NCI-H460 (cell line): ENCODE data around the gene OR52E6. TPM values are rescaled to one million over a fixed set of nuclear protein-coding genes. Genes with fewer than 3 reads are reported as not detected.

Experiments
- DNase-seq: peaks from one replicate; pipeline ENCODE4 v3.0.0-alpha.2; 2016; ENCODE audit warnings: low read depth; ENCODE audit errors: extremely low read depth
- polyA plus RNA-seq: library from polyadenylated mRNA; depleted of rRNA; stranded (reverse); fragments of >200 nt; gene quantifications from 2 replicates; pipeline ENCODE4 v1.2.3, GENCODE V29; 2014; cell fraction: nucleus; rRNA removed
- total RNA-seq: library from RNA; depleted of rRNA; stranded (reverse); fragments of >200 nt; shearing (Covaris generic); gene quantifications from 2 replicates; pipeline ENCODE4 v1.2.3, GENCODE V29; 2014; rRNA removed

The OR52E6 gene
- total RNA-seq = not detected in 2 replicates
- polyA plus RNA-seq = not detected in 2 replicates

DNA sequence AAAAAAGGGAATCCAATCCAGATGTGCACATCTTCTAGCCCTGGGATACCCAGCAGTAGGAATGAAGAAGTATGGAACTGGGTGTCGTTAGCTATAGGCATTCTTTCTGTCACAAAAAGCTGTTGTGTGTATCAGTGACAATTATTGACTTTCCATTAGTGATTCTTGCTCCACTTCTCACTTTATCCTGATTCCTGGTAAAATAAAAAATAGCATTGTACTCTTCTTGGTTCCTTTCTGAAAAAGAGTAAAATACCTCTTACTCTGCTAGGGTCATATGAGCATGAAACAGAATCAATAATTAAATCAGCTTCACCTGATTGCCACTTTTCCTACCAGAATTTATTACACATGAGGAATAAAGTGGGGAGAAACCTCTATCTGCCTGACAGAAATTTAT lies at the start of gene OR52E6:
OR52E6 (minus strand) TSS at position 101 of the 400 bp plus-strand sequence; CDS start at position 101, 0 bp downstream.
- DNase-seq = no peak

GRCh38 chr11:5891216-5891800 lies 49.6 kb upstream of the OR52E6 start:
- peak; percentile 0 for DNase-seq

GRCh38 chr11:5887661-5888060 lies 46.0 kb upstream of the OR52E6 start:
- no peak for DNase-seq

GRCh38 chr11:5887172-5887571 lies 45.5 kb upstream of the OR52E6 start:
- no peak for DNase-seq

DNA sequence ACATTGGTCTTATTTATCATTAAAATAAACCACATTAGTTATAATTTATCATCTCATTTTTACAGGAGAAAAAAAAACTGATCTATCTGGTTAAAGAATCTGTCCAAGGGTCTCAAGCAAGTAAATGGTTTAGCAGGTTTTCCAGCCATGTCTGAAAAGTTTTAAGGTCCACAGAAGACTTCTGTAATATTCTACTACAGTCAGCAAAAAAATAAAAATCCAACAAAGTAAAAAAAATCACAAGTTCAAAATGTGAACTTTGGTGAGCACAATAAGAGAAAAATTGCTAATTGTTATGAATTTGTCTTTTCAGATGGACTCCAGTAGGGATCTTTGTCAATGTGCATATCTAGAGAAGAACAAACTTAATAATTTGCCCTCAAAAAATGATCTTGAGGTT lies 40.1 kb upstream of the OR52E6 start:
- no peak for DNase-seq

GRCh38 chr11:5880329-5880728 lies 38.6 kb upstream of the OR52E6 start, which contains the start of gene OR52E4:
TSS of gene OR52E4 (plus strand) at chr11:5880629. CDS start at chr11:5884293, 3,664 bp downstream.
- no peak for DNase-seq

DNA sequence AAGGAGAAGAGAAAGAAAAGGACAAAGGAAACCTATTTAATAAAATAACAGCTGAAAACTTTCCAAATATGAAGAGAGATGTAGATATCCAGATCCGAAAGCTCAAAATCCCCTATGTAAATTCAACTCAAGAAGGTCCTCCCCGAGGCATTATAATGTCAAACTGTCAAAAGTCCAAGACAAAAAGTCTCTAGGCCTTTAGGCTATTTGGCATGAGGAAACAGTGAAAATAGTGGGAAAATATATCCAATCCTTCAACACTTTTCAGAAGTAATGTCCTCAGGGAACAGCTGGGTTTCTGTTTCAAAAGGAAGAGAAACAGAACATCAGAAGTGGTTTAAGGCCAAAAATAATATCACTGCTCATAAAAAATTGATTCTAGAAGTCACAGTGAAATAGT lies 36.9 kb upstream of the OR52E6 start:
- no peak for DNase-seq

DNA sequence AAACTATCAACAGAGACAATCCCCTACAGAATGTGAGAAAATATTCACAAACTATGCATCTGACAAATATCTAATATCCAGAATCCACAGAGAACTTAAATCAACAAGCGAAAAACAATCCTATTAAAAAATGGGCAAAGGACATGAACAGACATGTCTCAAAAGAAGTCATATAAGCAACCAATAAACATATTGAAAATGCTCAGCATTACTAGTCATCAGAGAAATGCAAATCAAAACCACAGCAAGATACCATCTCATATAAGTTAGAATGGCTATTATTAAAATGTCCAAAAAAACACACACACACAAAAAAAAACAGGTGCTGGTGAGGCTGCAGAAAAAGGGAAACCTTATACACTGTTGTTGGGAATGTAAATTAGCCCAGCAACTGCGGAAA lies 24.1 kb upstream of the OR52E6 start:
- no peak for DNase-seq

- no peak for DNase-seq
Measured at GRCh38 chr11:5857590-5857989, 15.9 kb upstream of the OR52E6 start, which contains the start of gene OR52E8. TSS of gene OR52E8 (minus strand) at chr11:5857690. CDS start at chr11:5857690, 0 bp downstream.

DNA sequence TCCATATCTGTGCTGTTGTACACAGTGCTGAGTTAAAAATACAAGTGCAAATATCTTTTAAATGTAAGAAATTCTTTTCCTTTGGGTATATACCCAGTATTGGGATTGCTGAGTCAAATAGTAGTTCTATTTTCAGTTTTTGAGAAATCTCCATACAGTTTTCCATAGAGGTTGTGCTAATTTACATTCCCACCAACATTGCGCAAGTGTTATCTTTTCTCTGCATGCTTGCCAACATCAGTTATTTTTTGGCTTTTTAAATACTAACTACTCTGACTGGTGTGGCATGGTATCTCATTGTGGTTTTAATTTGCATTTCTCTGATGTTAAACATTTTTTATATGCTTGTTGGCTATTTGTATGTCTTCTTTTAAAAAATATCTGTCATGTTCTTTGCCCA lies 9.3 kb upstream of the OR52E6 start:
- DNase-seq = no peak

DNA sequence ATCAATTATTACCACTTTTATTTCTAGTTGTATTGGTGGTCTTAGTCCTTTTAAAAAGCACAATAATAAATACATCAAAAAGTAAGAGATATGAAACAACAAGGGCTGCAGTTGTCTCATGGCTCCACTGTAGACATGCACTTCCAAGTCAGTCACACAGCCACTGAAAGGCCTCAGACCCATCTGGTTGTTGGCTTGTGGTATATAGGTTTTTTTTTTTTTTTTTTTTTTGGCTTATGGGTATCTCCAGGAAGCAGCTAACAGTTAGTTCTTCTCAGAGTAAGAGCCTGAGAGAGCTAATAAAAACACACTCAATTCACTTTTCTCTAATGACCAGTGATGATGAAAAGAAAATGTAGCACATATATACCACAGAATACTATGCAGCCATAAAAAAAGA lies 6.0 kb upstream of the OR52E6 start:
- no peak for DNase-seq

GRCh38 chr11:5846701-5847100 lies 5.0 kb upstream of the OR52E6 start:
- no peak for DNase-seq

DNA sequence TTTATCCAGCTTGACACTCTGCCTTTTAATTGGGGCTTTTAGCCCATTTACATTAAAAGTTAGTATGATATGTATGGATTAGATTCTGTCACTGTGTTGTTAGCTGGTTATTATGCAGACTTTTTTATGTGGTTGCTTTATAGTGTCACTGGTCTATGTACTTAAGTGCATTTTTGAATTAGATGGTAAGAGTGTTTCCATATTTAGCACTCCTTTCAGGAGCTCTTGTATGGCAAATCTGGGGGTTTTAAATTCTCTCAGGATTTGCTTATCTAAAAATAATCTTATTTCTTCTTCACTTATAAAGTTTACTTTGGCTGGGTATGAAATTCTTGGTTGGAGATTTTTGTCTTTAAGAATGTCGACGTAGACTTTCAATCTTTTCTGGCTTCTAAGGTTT lies 4.0 kb downstream of the OR52E6 start:
- DNase-seq = no peak

GRCh38 chr11:5833446-5833845 lies 8.3 kb downstream of the OR52E6 start:
- DNase-seq = no peak

DNA sequence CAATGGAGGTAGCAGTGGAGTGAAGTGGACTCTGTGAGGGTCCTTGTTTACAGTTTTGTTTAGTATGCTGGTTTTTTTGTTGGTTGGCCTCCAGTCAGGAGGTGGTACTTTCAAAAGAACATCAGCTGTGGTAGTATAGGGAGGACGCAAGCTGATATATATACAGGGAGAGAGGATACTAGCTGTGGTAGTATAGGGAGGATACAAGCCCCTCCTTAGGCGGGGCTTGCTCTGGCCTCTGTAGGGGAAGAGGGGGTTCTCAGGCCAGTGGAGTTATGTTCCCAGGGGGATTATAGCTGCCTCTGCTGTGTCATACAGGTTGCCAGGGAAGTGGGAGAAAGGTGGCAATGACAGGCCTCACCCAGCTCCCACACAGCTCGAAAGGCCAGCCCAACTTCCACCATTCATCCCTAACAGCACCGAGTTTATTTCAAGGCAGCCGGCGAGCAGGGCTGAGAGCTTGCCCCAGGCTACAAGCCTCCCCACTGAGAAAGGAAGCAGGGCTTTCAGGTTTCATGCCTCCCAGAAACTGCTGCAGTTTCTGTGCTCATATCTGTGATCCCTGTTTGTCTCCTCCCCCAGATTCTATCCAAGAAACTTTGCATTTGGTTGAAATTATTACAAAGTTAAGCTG lies 10.4 kb downstream of the OR52E6 start:
- no peak for DNase-seq

DNA sequence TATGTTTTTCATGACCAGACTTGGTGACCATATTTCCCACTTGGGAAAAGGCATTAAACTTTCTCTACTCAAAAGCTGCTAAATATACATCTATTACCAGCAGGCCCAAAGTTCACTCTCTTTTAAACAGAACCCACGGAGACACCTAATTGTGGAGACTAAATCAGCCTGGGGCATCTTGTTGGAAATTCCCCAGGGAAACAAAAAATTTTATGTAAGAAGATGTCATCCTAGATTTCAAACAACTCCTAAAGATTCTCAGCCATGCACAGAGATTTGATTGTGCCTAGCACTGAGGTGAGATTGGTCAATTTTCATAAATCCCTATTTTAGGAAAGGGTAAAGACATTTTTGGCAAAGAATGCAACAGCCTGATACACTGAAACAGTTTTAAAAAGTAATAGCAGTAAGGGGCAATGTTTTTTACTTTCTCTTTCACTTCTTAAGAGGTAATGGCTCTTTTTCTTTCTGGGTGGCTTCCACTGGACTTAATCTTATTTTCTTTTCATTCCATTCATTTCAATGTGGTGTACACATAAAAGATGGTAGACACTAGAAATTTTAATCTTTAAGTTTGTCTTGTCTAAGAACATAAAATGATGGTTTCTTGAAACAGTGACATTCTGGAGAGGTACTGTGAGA lies 23.3 kb downstream of the OR52E6 start:
- no peak for DNase-seq

DNA sequence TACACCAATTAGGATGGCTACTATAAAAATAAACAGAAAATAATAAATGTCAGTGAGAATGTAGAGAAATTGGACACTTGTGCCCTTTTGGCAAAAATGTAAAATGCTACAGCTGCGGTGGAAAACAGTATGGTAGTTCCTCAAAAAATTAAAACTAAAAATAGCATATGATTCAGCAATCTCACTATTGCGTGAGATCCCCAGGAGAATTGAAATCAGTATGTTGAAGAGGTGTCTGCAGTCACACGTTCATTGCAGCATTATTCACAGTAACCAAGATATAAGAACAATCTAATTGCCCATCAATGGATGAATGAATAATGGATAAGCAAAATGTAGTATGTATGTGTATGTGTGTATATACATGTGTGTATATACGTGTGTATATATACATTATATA lies 26.2 kb downstream of the OR52E6 start:
- DNase-seq = no peak

DNA sequence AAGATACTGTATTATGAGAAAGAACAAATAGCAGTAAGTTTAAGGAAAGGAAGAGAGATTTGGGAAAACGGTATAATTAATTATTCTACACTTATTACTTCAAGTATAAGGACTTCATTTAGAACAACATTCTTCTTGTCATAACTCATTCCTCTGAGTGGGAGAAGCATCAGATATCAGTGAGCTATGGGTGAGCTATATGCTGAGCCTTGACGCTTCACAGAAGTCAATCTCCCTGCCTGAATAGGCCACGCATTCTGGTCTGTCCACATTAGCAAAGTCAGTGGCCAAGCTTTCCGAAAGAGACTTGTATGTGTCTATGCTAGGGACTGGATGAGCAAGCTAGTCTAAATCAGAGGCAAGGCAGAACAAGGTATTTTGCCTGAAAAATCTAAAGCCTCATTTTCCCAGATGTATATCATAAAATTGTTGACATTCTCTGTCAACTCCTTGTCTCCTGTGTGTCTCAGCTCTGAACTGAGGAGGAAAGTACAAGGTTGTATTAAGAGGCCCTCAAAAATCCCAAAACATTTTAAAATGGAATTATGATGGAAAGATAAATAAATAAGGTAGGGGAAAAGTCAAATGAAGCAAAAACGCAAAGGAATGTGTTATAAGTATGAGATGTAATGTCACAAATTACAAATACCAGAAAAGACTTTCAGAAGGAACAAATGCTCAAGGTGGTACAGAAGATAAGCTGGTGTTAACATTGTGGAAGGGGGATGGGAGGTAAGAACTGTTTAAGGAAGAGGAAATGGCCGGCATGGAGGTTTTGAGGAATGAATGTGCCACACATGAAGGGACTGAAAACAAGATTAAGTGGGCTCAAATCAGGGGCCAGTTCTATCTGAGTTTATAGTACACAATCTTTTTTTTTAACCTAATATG lies 31.5 kb downstream of the OR52E6 start:
- no peak for DNase-seq

- DNase-seq = no peak
Measured at GRCh38 chr11:5809122-5809519, 32.6 kb downstream of the OR52E6 start.

DNA sequence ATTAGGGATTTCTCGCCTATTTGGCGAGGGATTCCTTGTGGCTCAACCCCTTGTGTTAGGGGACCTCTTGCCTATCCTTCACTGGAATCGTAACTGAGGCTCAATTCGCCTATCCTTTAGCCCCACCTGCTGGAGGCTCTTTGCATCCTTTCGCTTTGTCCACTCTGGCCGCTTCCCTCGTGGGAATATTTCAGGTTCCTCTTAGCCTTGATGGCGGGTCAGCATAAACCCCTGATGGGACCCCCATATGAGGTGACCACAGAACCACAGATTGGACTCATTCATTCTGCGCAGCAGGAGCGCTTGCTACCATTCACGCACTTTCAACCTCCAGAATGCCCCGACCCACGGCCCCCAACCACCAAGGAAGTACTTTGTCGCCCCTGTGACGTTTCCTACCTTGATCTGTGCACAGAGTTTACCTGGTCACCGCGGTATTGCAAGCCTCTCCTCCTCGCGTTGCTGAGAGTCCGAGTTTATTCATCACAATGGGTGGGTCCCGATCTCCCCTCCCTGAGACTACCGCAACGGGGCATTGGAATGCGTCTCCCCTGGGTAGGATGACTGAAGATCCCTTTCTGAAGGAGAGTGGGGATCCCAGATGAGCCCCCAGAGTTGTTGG lies 33.1 kb downstream of the OR52E6 start, which contains the start of gene OR52N2:
OR52N2 (plus strand) TSS at position 425 of the 622 bp plus-strand sequence. CDS start 11,412 bp downstream, outside the sequence.
- peak; percentile 67 for DNase-seq
